Retinal pigment epithelial cell (primary cell): ENCODE measurements around the gene NNT.
"Not testable (repeated sequence)": the region's sequence is repeated elsewhere in the genome, so short reads cannot be mapped to it uniquely, and the experiment has no call there.

Experiments
- DNase-seq: peaks from one replicate; pipeline ENCODE4 v3.0.0-alpha.2; 2010; ENCODE audit warnings: low read depth
- H3K4me3 ChIP-seq: 2 replicates; pipeline ENCODE4 v1.5.1; 2011; ENCODE audit warnings: mild to moderate bottlenecking, low read length, control low read depth, moderate library complexity
- CTCF ChIP-seq: conservative IDR thresholded peaks from 2 replicates; pipeline ENCODE4 v1.5.1; 2011; ENCODE audit warnings: low read depth, low read length, control low read depth, inconsistent platforms

The NNT gene

GRCh38 chr5:43664501-43665040 lies 61.6 kb downstream of the NNT start:
- TF ChIP-seq CTCF, result no peak
- DNase-seq, result no peak
- H3K4me3 ChIP-seq, result no peak overlapping the region

- not testable (repeated sequence) for DNase-seq
Observed at GRCh38 chr5:43665749-43666148, 62.8 kb downstream of the NNT start.

GRCh38 chr5:43666728-43667127 lies 63.7 kb downstream of the NNT start:
- not testable (repeated sequence) for H3K4me3 ChIP-seq, DNase-seq

More at GRCh38 chr5:43665749-43666148, 62.8 kb downstream of the NNT start:
- H3K4me3 ChIP-seq, result not testable (repeated sequence)

GRCh38 chr5:43667379-43667778 lies 64.4 kb downstream of the NNT start:
- H3K4me3 ChIP-seq, DNase-seq: not testable (repeated sequence)

- TF ChIP-seq CTCF, result no peak
- peak; percentile 22 for DNase-seq
- H3K4me3 ChIP-seq, result no peak overlapping the region
Observed at GRCh38 chr5:43674536-43674935, 71.6 kb downstream of the NNT start.

- DNase-seq, result no peak
- no peak overlapping the region for H3K4me3 ChIP-seq
- TF ChIP-seq CTCF, result no peak
Observed at GRCh38 chr5:43675357-43675756, 72.4 kb downstream of the NNT start.

GRCh38 chr5:43676083-43676840 lies 73.3 kb downstream of the NNT start:
- no peak overlapping the region for H3K4me3 ChIP-seq
- no peak for TF ChIP-seq CTCF
- no peak for DNase-seq

GRCh38 chr5:43677253-43677652 lies 74.3 kb downstream of the NNT start:
- no peak for DNase-seq
- no peak for TF ChIP-seq CTCF
- no peak overlapping the region for H3K4me3 ChIP-seq

- no peak for DNase-seq
- no peak overlapping the region for H3K4me3 ChIP-seq
- no peak for TF ChIP-seq CTCF
Observed at GRCh38 chr5:43679214-43679613, 76.2 kb downstream of the NNT start.
